ENCODE data around the gene IFNAR1. TPM values are rescaled to one million over a fixed set of nuclear protein-coding genes. Genes with fewer than 3 reads are reported as not detected.

The IFNAR1 gene
- total and polyA plus RNA-seq, 2 donors (not counting 3 experiments of a cell fraction or from before 2014, with no cell fraction given) = 16.2 to 47.8 TPM

GRCh38 chr21:33327326-33327725 is 2.6 kb downstream of the IFNAR1 start:
- Histone ChIP-seq H3K36me3 (ENCODE audit: control insufficient read depth in 2 of 2, extremely low read depth in 1 of 2, insufficient read depth in 2 of 2, low read length in 2 of 2) (peaks cover 0 to 2% of the 10 kb centered on the region in 2 experiments), H3K9me3 (replicated peaks; ENCODE audit: control insufficient read depth, insufficient read depth, low read length) (no peaks in the 10 kb centered on the region), H3K9me1 (replicated peaks; ENCODE audit: control insufficient read depth, extremely low read depth, insufficient read depth, low read length) (no peaks in the 10 kb centered on the region), H3K9ac (replicated peaks; ENCODE audit: extremely low read depth, insufficient read depth, low read length) (no peak overlapping the region), H3K27me3 (ENCODE audit: control insufficient read depth in 2 of 2, insufficient read depth in 2 of 2, low read length in 2 of 2) (no peaks in the 10 kb centered on the region), H3K27ac (ENCODE audit: insufficient read depth, low read depth, low read length) (no peak overlapping the region), H3K79me2 (ENCODE audit: control insufficient read depth, insufficient read depth, low read length) (peaks cover 54% of the 10 kb centered on the region), H4K20me1 (replicated peaks; ENCODE audit: control insufficient read depth, extremely low read depth, insufficient read depth, low read length) (peaks cover 3% of the 10 kb centered on the region), H2AFZ (ENCODE audit: low read depth, low read length) (no peak overlapping the region), H3K4me3 (replicated peaks in 1 of 3; ENCODE audit: insufficient read depth in 1 of 3, low read depth in 1 of 3, low read length in 3 of 3) (no peak overlapping the region), H3K4me1 (ENCODE audit: control insufficient read depth, extremely low read depth, insufficient read depth, low read length) (peaks cover 11% of the 10 kb centered on the region), H3K4me2 (ENCODE audit: insufficient read depth, low read length) (no peak overlapping the region)
- ChIA-PET POLR2A (no interaction called here), CTCF (interaction anchor here (1.0 to 1.1 kb wide), 2 partner anchors 34 to 36 kb away, joined by 3 to 5 read pairs; no protein-coding TSS in a partner anchor)
- no peak for TF ChIP-seq POLR2AphosphoS5 (IDR thresholded peaks at IDR 0.05; ENCODE audit: insufficient read depth, low read depth, low read length)
- no peak for TF ChIP-seq MYC (IDR thresholded peaks at IDR 0.05; ENCODE audit: low read depth, low read length)
- TF ChIP-seq POLR2A (IDR thresholded peaks at IDR 0.05; ENCODE audit: low read depth, low read length) = no peak
- no peak for TF ChIP-seq MAX (IDR thresholded peaks at IDR 0.05; ENCODE audit: insufficient read depth, insufficient read length)
- TF ChIP-seq GATA2 (IDR thresholded peaks at IDR 0.05; ENCODE audit: insufficient read depth, insufficient read length, low read depth, low read length) = no peak
- no peak for TF ChIP-seq EZH2 (IDR thresholded peaks at IDR 0.05; ENCODE audit: borderline replicate concordance, low read depth, low read length, severe bottlenecking)
- no peak for TF ChIP-seq FOS (IDR thresholded peaks at IDR 0.05; ENCODE audit: borderline replicate concordance, insufficient read depth, low read length)
- TF ChIP-seq CTCF (IDR thresholded peaks at IDR 0.05; ENCODE audit: extremely low read depth in 1 of 2, insufficient read depth in 1 of 2, low read depth in 1 of 2, low read length in 2 of 2) = no peak
- TF ChIP-seq JUN (IDR thresholded peaks at IDR 0.05; ENCODE audit: borderline replicate concordance, insufficient read depth, insufficient read length, low read depth) = no peak
- no TSS peak for BruUV-seq (replicated peaks)
- no peak for DNase-seq (ENCODE audit: low read depth, low spot score)
- no peak for FAIRE-seq
- intact Hi-C loops (cut with micrococcal nuclease) = no loop called here
- dilution Hi-C loops (cut with MboI; ENCODE audit: extremely low pct_ligation_motif_present, low sequenced_read_pairs) = no loop called here
